ENCODE data around the gene NARS2.
"Not testable (repeated sequence)": the region's sequence is repeated elsewhere in the genome, so short reads cannot be mapped to it uniquely, and the experiment has no call there.

NARS2 gene

GRCh38 chr11:78574386-78575381, at the start of gene NARS2:
TSS of gene NARS2 (minus strand) at chr11:78574864. CDS start at chr11:78574488, 376 bp downstream.
- DNase-seq (ENCODE audit: low read depth in 1 of 2, low spot score in 1 of 2): peak; percentile 94 to 99
- TF ChIP-seq JUND (IDR thresholded peaks at IDR 0.05; ENCODE audit: low read depth): no peak
- in situ Hi-C loops (cut with HindIII; ENCODE audit: low pct_unique_long_range_greater_than_20kb, low sequenced_read_pairs): no loop called here

GRCh38 chr11:78622666-78623065, 48.0 kb upstream of the NARS2 start:
- in situ Hi-C loops (cut with HindIII; ENCODE audit: low pct_unique_long_range_greater_than_20kb, low sequenced_read_pairs): no loop called here
- DNase-seq (ENCODE audit: low read depth in 1 of 2, low spot score in 1 of 2): no peak
- no peak for TF ChIP-seq JUND (IDR thresholded peaks at IDR 0.05; ENCODE audit: low read depth)

- DNase-seq (ENCODE audit: low read depth in 1 of 2, low spot score in 1 of 2): no peak
- in situ Hi-C loops (cut with HindIII; ENCODE audit: low pct_unique_long_range_greater_than_20kb, low sequenced_read_pairs): no loop called here
- no peak for TF ChIP-seq JUND (IDR thresholded peaks at IDR 0.05; ENCODE audit: low read depth)
Observed at GRCh38 chr11:78620159-78620558, 45.5 kb upstream of the NARS2 start.

- DNase-seq (ENCODE audit: low read depth in 1 of 2, low spot score in 1 of 2): no peak
- no peak for TF ChIP-seq JUND (IDR thresholded peaks at IDR 0.05; ENCODE audit: low read depth)
- in situ Hi-C loops (cut with HindIII; ENCODE audit: low pct_unique_long_range_greater_than_20kb, low sequenced_read_pairs): no loop called here
Observed at GRCh38 chr11:78615724-78616123, 41.1 kb upstream of the NARS2 start.

- TF ChIP-seq JUND (IDR thresholded peaks at IDR 0.05; ENCODE audit: low read depth): no peak
- in situ Hi-C loops (cut with HindIII; ENCODE audit: low pct_unique_long_range_greater_than_20kb, low sequenced_read_pairs): no loop called here
- no peak for DNase-seq (ENCODE audit: low read depth in 1 of 2, low spot score in 1 of 2)
Observed at GRCh38 chr11:78613378-78613813, 38.7 kb upstream of the NARS2 start.

- no peak for TF ChIP-seq JUND (IDR thresholded peaks at IDR 0.05; ENCODE audit: low read depth)
- in situ Hi-C loops (cut with HindIII; ENCODE audit: low pct_unique_long_range_greater_than_20kb, low sequenced_read_pairs): no loop called here
Observed at GRCh38 chr11:78612721-78613377, 38.2 kb upstream of the NARS2 start.

GRCh38 chr11:78609321-78609720, 34.7 kb upstream of the NARS2 start:
- in situ Hi-C loops (cut with HindIII; ENCODE audit: low pct_unique_long_range_greater_than_20kb, low sequenced_read_pairs): not testable (repeated sequence)

More at GRCh38 chr11:78612721-78613377, 38.2 kb upstream of the NARS2 start:
- no peak for DNase-seq (ENCODE audit: low read depth in 1 of 2, low spot score in 1 of 2)

GRCh38 chr11:78607696-78608095, 33.0 kb upstream of the NARS2 start:
- no peak for DNase-seq (ENCODE audit: low read depth in 1 of 2, low spot score in 1 of 2)
- in situ Hi-C loops (cut with HindIII; ENCODE audit: low pct_unique_long_range_greater_than_20kb, low sequenced_read_pairs): no loop called here
- no peak for TF ChIP-seq JUND (IDR thresholded peaks at IDR 0.05; ENCODE audit: low read depth)

More at GRCh38 chr11:78609321-78609720, 34.7 kb upstream of the NARS2 start:
- not testable (repeated sequence) for DNase-seq (ENCODE audit: low read depth in 1 of 2, low spot score in 1 of 2)

- TF ChIP-seq JUND (IDR thresholded peaks at IDR 0.05; ENCODE audit: low read depth): peak; percentile 92
- in situ Hi-C loops (cut with HindIII; ENCODE audit: low pct_unique_long_range_greater_than_20kb, low sequenced_read_pairs): no loop called here
- DNase-seq (ENCODE audit: low read depth in 1 of 2, low spot score in 1 of 2): peak; percentile 45 to 83
Observed at GRCh38 chr11:78606667-78607066, 32.0 kb upstream of the NARS2 start.

- no peak for TF ChIP-seq JUND (IDR thresholded peaks at IDR 0.05; ENCODE audit: low read depth)
- in situ Hi-C loops (cut with HindIII; ENCODE audit: low pct_unique_long_range_greater_than_20kb, low sequenced_read_pairs): no loop called here
- no peak for DNase-seq (ENCODE audit: low read depth in 1 of 2, low spot score in 1 of 2)
Observed at GRCh38 chr11:78605296-78605695, 30.6 kb upstream of the NARS2 start.

- in situ Hi-C loops (cut with HindIII; ENCODE audit: low pct_unique_long_range_greater_than_20kb, low sequenced_read_pairs): no loop called here
- TF ChIP-seq JUND (IDR thresholded peaks at IDR 0.05; ENCODE audit: low read depth): no peak
- no peak for DNase-seq (ENCODE audit: low read depth in 1 of 2, low spot score in 1 of 2)
Observed at GRCh38 chr11:78603792-78604191, 29.1 kb upstream of the NARS2 start.

GRCh38 chr11:78602771-78603170, 28.1 kb upstream of the NARS2 start:
- DNase-seq (ENCODE audit: low read depth in 1 of 2, low spot score in 1 of 2); in situ Hi-C loops (cut with HindIII; ENCODE audit: low pct_unique_long_range_greater_than_20kb, low sequenced_read_pairs): not testable (repeated sequence)

- in situ Hi-C loops (cut with HindIII; ENCODE audit: low pct_unique_long_range_greater_than_20kb, low sequenced_read_pairs); DNase-seq (ENCODE audit: low read depth in 1 of 2, low spot score in 1 of 2): not testable (repeated sequence)
Observed at GRCh38 chr11:78601066-78601465, 26.4 kb upstream of the NARS2 start.

- DNase-seq (ENCODE audit: low read depth in 1 of 2, low spot score in 1 of 2); in situ Hi-C loops (cut with HindIII; ENCODE audit: low pct_unique_long_range_greater_than_20kb, low sequenced_read_pairs): not testable (repeated sequence)
Observed at GRCh38 chr11:78597579-78597978, 22.9 kb upstream of the NARS2 start.
